ENCODE data around the gene SGSM1.

DNA sequence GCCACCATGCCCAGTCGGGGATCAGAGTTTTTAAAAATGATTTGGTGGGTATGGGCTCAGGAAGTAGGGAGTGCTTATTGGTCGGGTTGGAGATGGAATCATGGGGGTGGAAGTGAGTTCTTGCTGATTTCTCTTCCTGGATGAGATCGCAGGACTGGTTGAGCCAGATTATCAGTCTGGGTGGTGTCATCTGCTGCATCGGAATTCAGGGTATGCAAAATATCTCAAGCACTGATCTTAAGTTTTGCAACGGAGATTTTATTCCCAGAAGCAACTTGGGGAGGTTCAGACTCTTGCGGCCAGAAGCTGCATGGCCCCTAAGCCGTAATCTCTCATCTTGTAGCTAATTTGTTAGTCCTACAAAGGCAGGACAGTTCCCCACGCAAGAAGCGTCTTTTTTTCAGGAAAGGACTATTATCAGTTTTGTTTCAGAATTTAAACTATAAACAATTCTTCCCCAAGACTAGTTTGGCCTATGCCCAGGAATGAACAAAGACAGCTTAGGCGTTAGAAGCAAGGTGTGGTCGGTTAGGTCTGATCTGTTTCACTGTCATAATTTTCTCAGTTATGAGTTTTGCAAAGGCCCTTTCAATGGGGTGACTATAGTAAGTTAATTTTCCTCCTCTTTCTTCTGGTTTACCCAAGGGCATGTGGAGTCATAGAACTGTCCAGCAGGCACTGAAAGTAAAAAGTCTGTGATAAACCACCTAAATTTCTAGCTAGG, 30.1 kb upstream of the SGSM1 start:
- TF ChIP-seq POLR2A (IDR thresholded peaks at IDR 0.05), result no peak
- TF ChIP-seq, protein P1, sequence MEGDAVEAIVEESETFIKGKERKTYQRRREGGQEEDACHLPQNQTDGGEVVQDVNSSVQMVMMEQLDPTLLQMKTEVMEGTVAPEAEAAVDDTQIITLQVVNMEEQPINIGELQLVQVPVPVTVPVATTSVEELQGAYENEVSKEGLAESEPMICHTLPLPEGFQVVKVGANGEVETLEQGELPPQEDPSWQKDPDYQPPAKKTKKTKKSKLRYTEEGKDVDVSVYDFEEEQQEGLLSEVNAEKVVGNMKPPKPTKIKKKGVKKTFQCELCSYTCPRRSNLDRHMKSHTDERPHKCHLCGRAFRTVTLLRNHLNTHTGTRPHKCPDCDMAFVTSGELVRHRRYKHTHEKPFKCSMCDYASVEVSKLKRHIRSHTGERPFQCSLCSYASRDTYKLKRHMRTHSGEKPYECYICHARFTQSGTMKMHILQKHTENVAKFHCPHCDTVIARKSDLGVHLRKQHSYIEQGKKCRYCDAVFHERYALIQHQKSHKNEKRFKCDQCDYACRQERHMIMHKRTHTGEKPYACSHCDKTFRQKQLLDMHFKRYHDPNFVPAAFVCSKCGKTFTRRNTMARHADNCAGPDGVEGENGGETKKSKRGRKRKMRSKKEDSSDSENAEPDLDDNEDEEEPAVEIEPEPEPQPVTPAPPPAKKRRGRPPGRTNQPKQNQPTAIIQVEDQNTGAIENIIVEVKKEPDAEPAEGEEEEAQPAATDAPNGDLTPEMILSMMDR (IDR thresholded peaks at IDR 0.05), result no peak
